GM21528 (cell line): Measurements from ENCODE around the gene PTPRF.

Experiments used
- ATAC-seq: cut with Tn5 transposase; IDR thresholded peaks from one replicate; pipeline ENCODE4 v1.9.1; 2021; ENCODE audit warnings: mild to moderate bottlenecking, moderate library complexity; ENCODE audit not compliant: unreplicated experiment, low FRiP score

Gene PTPRF

DNA sequence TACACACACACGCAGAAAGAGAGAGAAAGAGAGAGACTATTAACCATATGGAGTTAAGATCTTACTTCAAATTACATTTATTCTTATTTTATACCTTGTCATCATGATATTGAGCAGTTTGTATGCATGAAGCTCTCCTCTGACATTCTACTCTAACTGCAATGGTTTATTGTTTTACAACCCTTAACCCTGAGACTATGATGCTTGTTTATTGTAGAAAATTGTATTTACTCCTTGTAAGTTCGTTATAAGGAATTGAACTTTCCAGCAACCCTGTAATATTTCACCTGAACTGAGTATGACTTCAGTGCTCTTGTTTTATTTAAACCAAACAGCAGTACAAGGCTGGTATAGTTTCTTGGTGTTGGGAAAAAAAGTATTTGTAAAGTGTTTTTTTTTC lies 18.6 kb upstream of the PTPRF start:
- ATAC-seq: no peak

- ATAC-seq: no peak
Observed at GRCh38 chr1:43512681-43513080, 18.0 kb upstream of the PTPRF start.

DNA sequence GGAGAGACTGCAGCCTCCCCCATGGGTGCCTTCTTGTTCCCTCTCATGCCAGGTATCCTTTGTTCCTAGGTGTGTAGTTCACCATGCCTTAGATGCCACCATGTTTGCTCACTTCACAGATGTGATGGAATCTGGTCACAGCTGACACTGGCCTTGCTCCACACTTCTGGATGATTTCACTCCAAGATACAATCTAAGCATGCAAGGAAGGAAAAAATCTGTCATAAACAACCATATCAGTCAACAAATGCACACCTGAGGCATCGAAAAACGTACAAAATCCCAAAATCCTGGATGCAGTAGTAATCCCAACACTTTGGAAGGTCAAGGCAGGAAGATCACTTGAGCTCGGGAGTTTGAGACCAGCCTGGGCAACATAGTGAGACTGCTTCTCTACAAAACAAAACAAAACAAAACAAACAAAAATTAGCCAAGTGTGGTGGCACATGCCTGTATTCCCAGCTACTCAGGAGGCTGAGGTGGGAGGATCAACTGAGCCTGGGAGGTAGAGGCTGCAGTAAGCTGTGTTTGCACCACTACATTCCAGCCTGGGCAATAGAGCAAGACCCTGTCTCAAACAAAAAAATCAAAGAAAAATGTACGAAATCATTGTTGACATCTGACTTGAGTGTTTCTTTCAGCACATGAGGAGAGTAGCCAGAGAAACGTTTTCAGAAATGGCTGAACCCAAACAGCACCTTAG lies 17.1 kb upstream of the PTPRF start:
- no peak for ATAC-seq

GRCh38 chr1:43518935-43519686 lies 11.6 kb upstream of the PTPRF start:
- no peak for ATAC-seq

GRCh38 chr1:43520100-43520778 lies 10.4 kb upstream of the PTPRF start:
- no peak for ATAC-seq

GRCh38 chr1:43521078-43521477 lies 9.6 kb upstream of the PTPRF start:
- ATAC-seq: no peak

- ATAC-seq: no peak
Observed at GRCh38 chr1:43521756-43522155, 8.9 kb upstream of the PTPRF start.

DNA sequence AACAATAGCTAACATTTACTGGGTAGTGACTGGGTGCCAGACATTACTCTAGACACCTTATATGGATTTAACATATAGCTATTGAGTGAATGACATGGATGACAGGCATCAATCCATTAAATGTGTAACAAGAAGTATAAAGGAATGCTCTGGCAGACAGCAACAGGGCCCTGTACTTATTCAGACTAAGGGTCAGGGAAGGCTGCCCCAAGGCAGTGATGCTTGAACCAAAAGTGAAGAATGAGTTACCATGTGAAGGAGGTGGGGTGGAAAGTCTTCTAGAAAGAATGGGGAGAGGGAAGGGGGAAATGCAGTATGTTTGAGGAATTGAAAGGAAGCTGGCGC lies 8.3 kb upstream of the PTPRF start:
- ATAC-seq: no peak

DNA sequence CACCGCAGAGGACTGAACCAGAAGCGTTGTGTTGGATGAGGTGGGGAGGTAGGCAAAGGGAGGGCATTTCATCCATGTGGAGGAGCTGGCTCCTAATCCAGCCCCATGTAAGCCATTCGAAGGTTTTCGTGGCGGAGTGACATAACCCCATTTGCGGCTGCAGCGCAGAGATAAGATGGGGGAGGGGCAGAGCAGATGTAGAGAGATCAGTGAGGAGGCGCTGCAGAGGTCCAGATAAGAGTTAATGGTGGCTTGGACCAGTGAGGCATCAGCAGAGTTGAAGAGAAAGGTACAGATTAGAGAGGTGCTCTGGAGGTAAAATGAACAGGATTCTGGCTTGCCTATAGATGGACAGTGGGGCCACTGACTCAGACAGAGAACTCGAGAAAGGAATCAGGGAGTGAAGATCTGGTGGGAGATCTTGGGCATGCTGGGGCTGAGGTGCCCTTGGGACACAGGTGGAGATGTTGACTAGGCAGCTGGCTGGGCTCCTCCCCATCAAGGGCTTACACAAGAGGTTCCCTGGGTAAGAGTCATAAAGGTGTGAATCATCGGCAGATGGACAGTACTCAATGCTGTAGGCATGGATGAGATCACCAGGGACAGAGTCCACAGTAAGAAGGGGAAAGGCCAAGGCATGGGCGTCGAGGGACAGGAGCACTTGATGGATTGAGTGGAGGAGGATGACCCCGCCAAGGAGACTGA lies 7.8 kb upstream of the PTPRF start:
- no peak for ATAC-seq

DNA sequence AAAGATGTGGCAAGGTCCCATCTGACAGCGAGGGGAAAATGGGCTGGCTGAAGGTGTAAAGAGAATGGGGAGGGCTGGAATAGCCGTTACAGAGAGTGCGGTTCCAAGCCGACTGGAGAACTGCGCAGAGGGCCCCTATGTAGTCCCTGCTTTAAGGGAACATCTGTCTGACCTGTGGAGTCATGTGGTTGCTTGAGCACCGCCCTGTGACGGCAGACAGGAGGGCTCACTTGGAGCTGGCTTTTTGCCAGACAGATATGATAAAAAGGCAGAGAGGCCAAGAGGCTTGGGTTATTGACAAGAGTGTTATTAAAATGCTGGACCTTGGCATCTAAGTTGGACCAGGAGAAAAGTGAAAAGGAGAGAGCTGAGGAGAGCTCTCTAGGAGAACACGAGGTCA lies 5.9 kb upstream of the PTPRF start:
- no peak for ATAC-seq

- no peak for ATAC-seq
Observed at GRCh38 chr1:43526002-43526401, 4.7 kb upstream of the PTPRF start.

- ATAC-seq: no peak
Observed at GRCh38 chr1:43527111-43527878, 3.4 kb upstream of the PTPRF start.

DNA sequence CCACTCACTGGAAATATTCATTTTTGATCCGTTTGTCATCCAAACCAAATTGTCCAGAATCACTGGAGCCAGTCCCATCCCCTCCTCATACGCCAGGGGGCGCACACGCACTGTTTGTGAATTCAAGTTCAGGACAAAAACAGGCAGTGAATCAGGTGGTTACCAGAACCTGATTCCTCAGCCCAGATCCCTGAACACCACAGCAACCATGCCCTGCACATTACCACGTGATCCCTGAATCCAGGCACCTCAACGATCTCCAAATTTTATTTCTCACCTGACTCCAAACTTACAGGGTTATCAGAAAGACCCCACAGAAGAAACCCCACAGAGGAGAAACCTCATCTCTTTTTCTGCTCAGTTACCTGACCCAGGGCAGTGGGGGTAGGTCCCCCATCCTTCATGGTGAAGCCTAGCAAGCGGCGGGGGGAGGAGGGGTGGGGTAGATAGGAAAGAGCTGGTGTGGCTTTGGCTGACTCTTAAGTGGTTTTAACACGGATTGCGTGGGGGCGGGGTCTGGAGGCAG lies 1.4 kb upstream of the PTPRF start:
- no peak for ATAC-seq

GRCh38 chr1:43531107-43531905 lies 623 bp downstream of the PTPRF start:
- ATAC-seq: no peak

DNA sequence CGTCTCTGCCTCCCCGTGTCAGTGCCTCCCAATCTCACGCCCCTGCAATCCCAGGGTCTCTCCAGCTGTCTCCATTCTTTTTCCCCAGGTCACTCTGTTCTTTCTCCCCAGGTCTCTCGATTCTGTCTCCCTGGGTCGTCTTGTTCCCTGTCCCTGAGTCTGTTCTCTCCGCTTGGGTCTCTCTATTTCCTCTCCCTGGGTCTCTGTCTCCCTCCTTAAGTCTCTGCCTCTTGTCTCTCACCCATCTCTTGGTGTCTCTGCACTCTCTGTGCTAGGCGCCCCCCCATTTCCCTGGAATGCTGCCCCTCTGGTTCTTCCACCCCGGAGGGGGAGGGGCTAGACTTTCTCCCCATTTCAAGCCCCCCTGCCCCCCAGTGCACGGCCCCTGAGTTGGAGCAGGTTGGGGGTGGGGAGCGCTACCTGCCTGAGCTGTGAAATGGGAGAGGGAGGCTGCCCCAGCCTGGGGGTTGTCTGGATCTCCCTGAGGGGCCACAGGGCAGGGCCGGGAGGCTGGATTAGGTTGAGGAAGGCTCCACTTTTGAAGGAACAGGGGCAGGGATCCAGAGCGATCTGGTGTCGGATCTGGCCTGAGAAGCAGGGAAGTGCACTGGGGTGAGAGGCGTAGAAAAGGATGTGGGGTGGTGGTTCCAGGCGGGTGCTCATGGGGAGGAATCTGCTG lies 1.4 kb downstream of the PTPRF start:
- no peak for ATAC-seq

- no peak for ATAC-seq
Observed at GRCh38 chr1:43532716-43533115, 2.0 kb downstream of the PTPRF start.

GRCh38 chr1:43533584-43533983 lies 2.9 kb downstream of the PTPRF start:
- ATAC-seq: no peak

DNA sequence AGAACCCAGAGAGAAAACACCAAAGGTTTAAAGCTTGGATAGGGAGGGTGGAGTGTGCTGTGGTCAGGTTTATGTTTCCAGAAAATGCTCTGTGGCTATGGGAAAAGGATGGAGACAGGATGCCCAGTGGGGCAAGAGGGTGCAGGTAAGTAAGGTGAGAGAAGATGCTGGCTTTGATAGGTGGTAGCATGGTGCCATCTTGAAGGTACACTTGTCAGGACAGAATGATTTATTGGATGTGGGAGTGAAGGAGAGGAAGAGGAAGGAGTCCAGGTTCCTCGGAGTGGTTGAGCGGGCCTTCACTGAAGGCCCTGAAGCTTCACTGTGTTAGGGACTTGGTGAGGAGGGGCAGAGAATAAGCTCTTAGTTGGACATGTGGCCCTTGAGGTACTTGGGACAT lies 3.6 kb downstream of the PTPRF start:
- ATAC-seq: no peak
